Measurements from ENCODE around the gene MRPS18A.

DNA sequence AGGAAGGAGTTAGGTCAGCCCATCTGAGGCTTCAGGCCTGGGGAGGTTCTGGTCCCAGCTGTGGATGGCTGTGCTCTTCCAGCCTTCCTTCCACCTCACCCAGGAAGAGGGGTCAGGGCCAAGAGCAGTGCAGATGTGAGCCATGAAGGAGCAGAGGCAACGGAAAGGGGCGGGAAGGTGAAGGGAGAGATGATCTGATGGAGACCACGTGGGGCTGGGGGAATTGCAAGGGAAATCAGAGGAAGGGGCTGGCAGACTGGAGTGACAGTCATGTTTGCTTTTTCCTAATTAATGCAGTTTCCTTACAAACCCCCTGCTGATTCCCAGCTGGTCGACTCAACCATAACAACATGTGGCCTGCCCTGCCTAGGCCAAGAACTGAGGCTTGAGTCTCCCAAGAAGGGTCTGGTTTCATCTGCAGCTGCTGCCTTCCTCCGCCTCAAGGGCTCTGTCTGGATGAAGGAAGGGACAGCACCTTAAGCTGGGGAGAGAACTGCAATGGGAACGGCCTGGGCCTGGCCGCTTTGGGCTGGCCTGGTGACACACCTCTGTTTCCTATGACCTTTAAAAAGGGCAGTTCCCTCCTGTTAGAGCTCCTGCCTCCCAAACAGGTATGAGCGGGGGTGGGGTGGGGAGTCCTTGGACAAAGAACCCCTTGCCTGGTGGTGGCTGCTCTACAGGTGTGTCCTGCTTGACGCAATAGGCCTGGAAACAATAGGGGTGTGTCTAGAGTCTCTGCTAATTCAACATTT is 7.8 kb upstream of the MRPS18A start:
- TF ChIP-seq EZH2phosphoT487 (IDR thresholded peaks at IDR 0.05; ENCODE audit: insufficient read depth, low read depth) (no peak), EZH2 (IDR thresholded peaks at IDR 0.05; ENCODE audit: insufficient read depth, poor library complexity, severe bottlenecking) (no peak)

All from GM23248 (cell line).